Endodermal cell (in vitro differentiated cells): ENCODE data around the gene NLRP2B. TPM values are rescaled to one million over a fixed set of nuclear protein-coding genes. Genes with fewer than 3 reads are reported as not detected.
"Not testable (repeated sequence)": the region's sequence is repeated elsewhere in the genome, so short reads cannot be mapped to it uniquely, and the experiment has no call there.

Source experiments
- DNase-seq: peaks from one replicate; pipeline ENCODE4 v3.0.0-alpha.2; 2017
- H3K27ac ChIP-seq: 2 replicates; pipeline ENCODE4 v1.5.1; 2013; ENCODE audit warnings: mild to moderate bottlenecking, low read depth, low read length, moderate library complexity
- H3K27me3 ChIP-seq: 2 replicates; pipeline ENCODE4 v1.6.1; 2013; ENCODE audit warnings: mild to moderate bottlenecking, low read length, moderate library complexity; ENCODE audit not compliant: insufficient read depth, control insufficient read depth, poor library complexity, severe bottlenecking
- H3K36me3 ChIP-seq: 2 replicates; pipeline ENCODE4 v1.7.0; 2013; ENCODE audit warnings: mild to moderate bottlenecking, low read length, moderate library complexity; ENCODE audit not compliant: control insufficient read depth, insufficient read depth
- H3K4me1 ChIP-seq: one replicate; pipeline ENCODE4 v1.7.0; 2013; ENCODE audit warnings: low read length; ENCODE audit not compliant: control insufficient read depth, insufficient read depth
- H3K4me3 ChIP-seq: 2 replicates; pipeline ENCODE4 v1.5.1; 2013; ENCODE audit warnings: mild to moderate bottlenecking, low read length, moderate library complexity
- H3K9ac ChIP-seq: 2 replicates; pipeline ENCODE4 v1.6.1; 2013; ENCODE audit warnings: mild to moderate bottlenecking, low read length, moderate library complexity; ENCODE audit not compliant: poor library complexity, severe bottlenecking; ENCODE audit errors: extremely low read depth
- H3K9me3 ChIP-seq: 2 replicates; pipeline ENCODE4 v1.6.1; 2013; ENCODE audit warnings: mild to moderate bottlenecking, low read length, moderate library complexity; ENCODE audit not compliant: control insufficient read depth
- H3K27ac Mint-ChIP-seq: 2 replicates; pipeline ENCODE4 v1.8.0; 2020; ENCODE audit warnings: mixed read lengths
- H3K27me3 Mint-ChIP-seq: 2 replicates; pipeline ENCODE4 v1.8.0; 2021; ENCODE audit warnings: mild to moderate bottlenecking, mixed read lengths; ENCODE audit not compliant: insufficient read depth
- H3K36me3 Mint-ChIP-seq: 2 replicates; pipeline ENCODE4 v1.8.0; 2020; ENCODE audit warnings: low read depth, mixed read lengths
- H3K4me1 Mint-ChIP-seq: 2 replicates; pipeline ENCODE4 v1.8.0; 2020; ENCODE audit warnings: mixed read lengths
- H3K4me3 Mint-ChIP-seq: 2 replicates; pipeline ENCODE4 v1.8.0; 2020; ENCODE audit warnings: mild to moderate bottlenecking, moderate library complexity, mixed read lengths
- H3K9me3 Mint-ChIP-seq: 2 replicates; pipeline ENCODE4 v1.8.0; 2020; ENCODE audit warnings: mild to moderate bottlenecking, mixed read lengths
- CTCF ChIP-seq: fragments of 200-600 bp; sonication (generic); conservative IDR thresholded peaks from 2 replicates; pipeline ENCODE4 v1.5.0; 2021; ENCODE audit warnings: antibody characterized with exemption, mild to moderate bottlenecking
- WGBS, 2 experiments: methylation state at CpG; one replicate each; pipeline versions ENCODE4 v1.1.5 to v1.1.7; 2013; ENCODE audit warnings: missing lambda C conversion rate in 2 of 2, mixed read lengths in 1 of 2; ENCODE audit not compliant: insufficient coverage in 1 of 2, insufficient read length in 1 of 2; 5-methylcytosine and 5-hydroxymethylcytosine counted together
- total RNA-seq, 2 donors: library from RNA; stranded (reverse); fragmentation: NEBNext Ultra II Directional in 1 of 2; extraction: Animal tissue kit (Norgen Biotek cat#: 25700) in 1 of 2; gene quantifications; 2 replicates in 1 of 2; 3 replicates in 1 of 2; pipeline ENCODE4 v1.2.1, GENCODE V29; 2021

Gene NLRP2B
- total RNA-seq, 2 donors from 2014 or later, result not detected

GRCh38 chrX:57640674-57641016 is 39.4 kb downstream of the NLRP2B start:
- Histone ChIP-seq H3K27ac (no peak overlapping the region), H3K4me3 (no peak overlapping the region), H3K9me3 (no peaks in the 10 kb centered on the region), H3K9ac (no peak overlapping the region), H3K4me1 (no peaks in the 10 kb centered on the region), H3K27me3 (no peaks in the 10 kb centered on the region), H3K36me3 (no peaks in the 10 kb centered on the region)
- H3K36me3 Mint-ChIP-seq, result peaks cover 4% of the 10 kb centered on the region
- no peaks in the 10 kb centered on the region for H3K27me3 Mint-ChIP-seq
- no peaks in the 10 kb centered on the region for H3K4me1 Mint-ChIP-seq
- no peak overlapping the region for H3K27ac Mint-ChIP-seq
- no peak overlapping the region for H3K4me3 Mint-ChIP-seq
- peaks cover 77% of the 10 kb centered on the region for H3K9me3 Mint-ChIP-seq
- WGBS, 2 experiments, result 90% methylated on average over 2 of the region's 4 CpGs; no CpG with 5 or more reads in 1 of the 2 experiments
- TF ChIP-seq CTCF, result no peak
- no peak for DNase-seq

- WGBS, 2 experiments, result 96 to 100% methylated on average over 4 to 20 of the region's 20 CpGs
These were observed 50.6 kb downstream of the NLRP2B start for GRCh38 chrX:57629438-57629837.

More at GRCh38 chrX:57629438-57629837, 50.6 kb downstream of the NLRP2B start:
- not testable (repeated sequence) for H3K27ac Mint-ChIP-seq, H3K36me3 Mint-ChIP-seq, H3K4me3 ChIP-seq, H3K36me3 ChIP-seq, H3K27me3 ChIP-seq, H3K27me3 Mint-ChIP-seq, H3K4me1 ChIP-seq, H3K27ac ChIP-seq, H3K9ac ChIP-seq, DNase-seq, H3K4me1 Mint-ChIP-seq, H3K4me3 Mint-ChIP-seq, H3K9me3 ChIP-seq
- H3K9me3 Mint-ChIP-seq, result peaks cover 68% of the 10 kb centered on the region

Other genes with a start within 250 kb of the NLRP2B start
- gene ZXDB, start 88.2 kb downstream of the NLRP2B start, total RNA-seq, result 1 to 10 TPM; 7.5 to 8.5 TPM
- gene ZXDA, start 230.2 kb upstream of the NLRP2B start, total RNA-seq, result 1 to 10 TPM in 1 of 2 donors, not detected in 1; 1.9 TPM